Posterior cingulate gyrus (tissue), 11 donors: ENCODE measurements around the gene GPR63.
"Not testable (repeated sequence)": the region's sequence is repeated elsewhere in the genome, so short reads cannot be mapped to it uniquely, and the experiment has no call there.

Source experiments
- DNase-seq, 10 donors: peaks; one replicate each; pipeline versions ENCODE4 v3.0.0 to v3.0.0-alpha.2; 2020 to 2021; ENCODE audit warnings: mixed read lengths in 3 of 10
- intact Hi-C: fragments of 100-400 bp; cut with DNase I; formaldehyde crosslinking; loops from one replicate; pipeline ENCODE4 v1.15.1; 2023

Gene GPR63

GRCh38 chr6:96837081-96837971, at the start of gene GPR63:
GPR63 (minus strand) TSS chr6:96837477; CDS start chr6:96799731, 37,746 bp downstream.
- intact Hi-C loops, result no loop called here
- DNase-seq, result peak; percentile 44 to 97 (median 72)

DNA sequence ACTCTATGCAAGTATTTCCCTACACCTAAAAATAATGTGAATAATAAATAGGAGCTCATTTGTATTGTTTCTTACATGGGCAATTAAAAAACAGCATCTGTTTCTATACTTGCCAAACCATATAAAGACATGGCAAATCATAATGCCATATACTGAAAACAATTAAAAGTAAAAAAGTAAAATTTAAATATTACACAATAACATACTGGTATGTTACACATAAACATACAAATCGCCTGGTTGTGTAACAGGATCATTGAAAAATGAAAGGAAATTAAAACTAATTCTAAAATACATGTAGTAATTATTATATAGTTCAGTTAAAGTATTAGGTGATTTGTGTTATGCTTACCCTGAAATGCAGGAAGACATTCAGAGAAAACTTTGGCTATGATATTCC, 49.2 kb upstream of the GPR63 start:
- intact Hi-C loops, result no loop called here

GRCh38 chr6:96885187-96885631, 47.9 kb upstream of the GPR63 start:
- DNase-seq, intact Hi-C loops: not testable (repeated sequence)

More for the DNA sequence above, 49.2 kb upstream of the GPR63 start:
- no peak for DNase-seq

DNA sequence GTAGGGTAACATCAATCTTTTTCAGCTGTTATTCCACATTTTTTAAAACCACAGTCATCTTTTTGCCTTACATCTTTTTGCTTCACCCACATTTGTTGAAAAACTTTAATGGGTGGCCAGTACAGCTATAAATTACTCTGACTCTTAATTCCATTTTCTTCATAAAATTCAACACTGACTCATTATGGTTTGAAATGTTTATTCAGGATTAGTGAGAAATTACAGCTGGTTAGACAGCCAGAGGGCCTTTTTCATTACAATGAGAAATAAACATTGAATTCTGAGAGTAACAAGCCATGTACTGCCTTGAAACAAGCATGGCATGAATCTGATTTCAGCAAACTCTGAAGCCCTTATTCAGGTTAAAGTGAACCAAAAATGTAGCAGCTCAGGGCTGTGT, 40.9 kb upstream of the GPR63 start:
- DNase-seq, result no peak
- intact Hi-C loops, result loop anchor here (5.0 kb wide), 1 partner anchor 251 kb away; no protein-coding TSS in a partner anchor

- intact Hi-C loops, result loop anchor here (5.0 kb wide), 1 partner anchor 250 kb away; no protein-coding TSS in a partner anchor
- peak in 9 of 10 donors; percentile 20 to 93 (median 76) for DNase-seq
Measured at GRCh38 chr6:96876886-96877545, 39.7 kb upstream of the GPR63 start.

GRCh38 chr6:96872976-96873375, 35.7 kb upstream of the GPR63 start:
- intact Hi-C loops, result no loop called here
- DNase-seq, result no peak

- intact Hi-C loops, result no loop called here
- no peak for DNase-seq
Measured at GRCh38 chr6:96865055-96865405, 27.8 kb upstream of the GPR63 start.

- intact Hi-C loops, result no loop called here
- no peak for DNase-seq
Measured at GRCh38 chr6:96864216-96865054, 27.2 kb upstream of the GPR63 start.

GRCh38 chr6:96862560-96862959, 25.3 kb upstream of the GPR63 start:
- DNase-seq, result no peak
- intact Hi-C loops, result no loop called here

DNA sequence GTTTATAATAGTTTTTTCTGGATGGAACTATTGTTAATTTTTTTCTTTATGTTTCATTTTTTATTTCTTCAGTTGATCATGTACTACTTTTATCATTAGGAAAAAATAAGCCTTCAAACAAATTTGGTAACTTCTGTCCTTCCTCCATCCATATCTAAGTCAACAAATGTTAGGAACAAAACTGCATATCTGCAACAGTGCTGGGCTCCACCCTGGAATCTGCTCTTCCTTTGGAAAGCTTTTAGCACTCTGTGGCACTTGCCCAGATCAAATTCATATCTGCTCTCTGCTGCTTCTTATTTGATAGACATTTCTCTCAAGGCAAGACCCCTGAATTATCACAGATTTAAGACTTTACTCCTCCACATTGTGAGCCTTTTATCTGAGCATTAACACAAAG, 24.3 kb upstream of the GPR63 start:
- no peak for DNase-seq
- intact Hi-C loops, result no loop called here

DNA sequence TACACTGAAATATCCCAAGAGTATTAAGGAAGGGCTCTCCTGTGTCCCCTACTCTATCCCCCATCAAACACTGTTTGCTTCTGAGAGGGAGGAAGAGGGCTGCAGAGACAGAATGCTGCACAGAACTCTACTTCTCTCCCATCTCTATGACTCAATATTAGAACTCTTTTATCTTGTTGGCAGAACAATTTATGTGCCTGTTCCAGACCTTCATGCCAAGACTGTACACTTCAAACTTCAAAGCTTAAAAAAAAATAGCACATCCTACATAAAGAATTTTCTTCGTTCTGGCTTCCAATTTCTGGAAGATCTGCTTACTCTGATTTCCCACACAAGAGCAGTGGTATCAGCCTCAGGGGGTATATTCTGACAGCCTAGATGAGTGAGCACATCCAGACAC, 19.6 kb upstream of the GPR63 start:
- intact Hi-C loops, result no loop called here
- DNase-seq, result no peak

- no peak for DNase-seq
- intact Hi-C loops, result no loop called here
Measured at GRCh38 chr6:96853083-96853482, 15.8 kb upstream of the GPR63 start.

DNA sequence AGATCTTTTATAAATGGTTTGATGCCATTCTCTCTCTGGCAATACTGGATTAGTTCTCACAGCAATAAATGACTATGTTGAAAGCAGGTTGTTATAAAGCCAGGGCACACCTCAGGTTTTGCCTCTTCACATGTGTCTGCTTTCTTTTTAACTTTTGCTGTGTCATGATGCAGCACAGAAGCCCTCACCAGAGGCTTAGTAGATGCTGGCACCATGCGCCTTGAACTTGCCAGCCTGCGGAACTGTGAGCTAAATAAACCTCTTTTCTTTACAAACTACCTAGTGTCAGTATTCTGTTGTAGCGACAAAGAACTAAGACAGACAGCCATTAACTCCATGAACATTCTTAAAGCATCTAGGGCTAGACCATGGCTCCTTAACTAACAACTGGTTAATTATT, 15.3 kb upstream of the GPR63 start:
- intact Hi-C loops, result no loop called here
- no peak for DNase-seq

GRCh38 chr6:96851858-96852257, 14.6 kb upstream of the GPR63 start:
- DNase-seq, result no peak
- intact Hi-C loops, result no loop called here

- DNase-seq, result no peak
- intact Hi-C loops, result no loop called here
Measured at GRCh38 chr6:96849615-96850014, 12.3 kb upstream of the GPR63 start.

DNA sequence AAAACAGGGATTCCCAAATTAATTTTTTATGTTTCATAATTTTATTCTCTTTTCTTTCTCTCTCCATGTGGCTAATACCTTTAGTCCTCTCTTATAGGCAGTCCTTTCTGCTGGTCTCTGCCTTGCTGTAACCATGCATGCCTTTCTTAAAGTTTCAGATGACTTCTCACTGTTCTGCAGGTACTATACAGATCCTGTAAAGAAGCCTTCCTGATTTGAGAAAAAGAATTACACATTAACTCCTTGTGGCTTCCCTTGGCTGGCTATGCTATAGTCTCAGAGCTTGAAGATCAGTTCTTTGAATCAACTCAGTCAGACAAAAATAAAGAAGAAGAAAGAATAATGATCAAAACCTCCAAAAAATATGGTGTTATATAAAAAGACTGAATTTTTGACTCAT, 7.3 kb upstream of the GPR63 start:
- no peak for DNase-seq
- intact Hi-C loops, result no loop called here

DNA sequence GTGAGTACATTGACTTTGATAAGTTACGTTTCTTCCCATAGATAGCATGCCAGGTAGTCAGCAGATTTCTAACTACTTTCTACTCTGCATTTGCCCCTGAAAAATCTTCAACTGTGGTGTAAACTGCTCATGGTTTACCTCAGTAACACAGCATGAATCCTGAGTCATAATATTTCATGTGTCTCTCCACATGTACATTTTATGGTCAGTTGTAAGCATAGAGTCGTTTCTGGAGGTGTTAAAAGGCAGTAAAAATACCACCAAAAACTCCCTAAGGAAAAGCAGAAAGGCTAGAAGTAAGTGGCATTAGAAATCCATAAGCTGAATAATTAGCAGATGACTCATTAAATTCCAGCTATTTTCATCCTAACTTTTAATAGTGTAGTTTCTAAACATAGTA, 4.1 kb upstream of the GPR63 start:
- intact Hi-C loops, result no loop called here
- DNase-seq, result no peak

GRCh38 chr6:96836631-96837080, 621 bp downstream of the GPR63 start:
- intact Hi-C loops, result no loop called here
- DNase-seq, result peak in 4 of 10 donors; percentile 18 to 35 (median 22)

GRCh38 chr6:96834070-96834469, 3.2 kb downstream of the GPR63 start:
- intact Hi-C loops, result no loop called here
- DNase-seq, result no peak

- DNase-seq, result no peak
- intact Hi-C loops, result no loop called here
Measured at GRCh38 chr6:96832780-96833179, 4.5 kb downstream of the GPR63 start.

DNA sequence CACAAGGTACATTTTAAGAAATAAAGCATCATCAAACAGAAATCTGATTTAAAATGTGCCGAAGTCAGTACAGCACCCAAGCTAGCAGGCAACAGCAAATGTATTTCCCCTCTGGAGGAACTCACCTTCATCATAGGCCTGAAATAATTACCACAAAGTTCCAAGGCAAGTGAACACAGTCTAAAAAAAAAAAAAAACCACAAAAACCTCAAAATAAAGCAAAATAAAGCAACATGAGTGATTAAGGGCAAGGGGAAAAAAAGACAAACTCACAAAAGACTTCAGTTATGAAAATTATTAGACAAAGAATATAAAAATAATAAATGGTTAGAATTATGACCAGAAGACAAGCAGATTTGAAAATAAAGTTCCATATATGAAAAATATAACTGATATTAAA, 10.4 kb downstream of the GPR63 start:
- no peak for DNase-seq
- intact Hi-C loops, result no loop called here
